ENCODE data around the gene PIGU.

DNA sequence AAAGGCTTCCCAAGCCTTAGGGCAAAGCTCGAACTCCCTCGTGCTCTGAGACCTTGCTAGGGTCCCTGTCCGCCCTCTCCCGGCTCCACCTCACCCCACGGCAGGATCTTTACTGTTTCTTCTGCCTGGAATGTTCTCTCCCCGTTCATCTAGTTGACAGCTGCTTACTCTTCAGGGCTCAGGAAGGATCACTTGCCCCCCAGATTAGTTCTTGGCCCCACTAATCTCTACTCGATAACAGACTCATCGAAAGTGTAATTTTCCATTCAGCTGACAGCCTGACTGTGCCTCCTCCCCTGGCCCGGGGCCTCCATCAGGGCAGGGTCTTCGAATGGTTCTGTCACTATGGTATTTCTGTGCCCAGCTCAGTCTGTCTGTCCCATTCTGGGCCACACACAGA, 115.2 kb downstream of the PIGU start:
- no peak for TF ChIP-seq POLR2AphosphoS5 (IDR thresholded peaks at IDR 0.05)
- no peak for TF ChIP-seq CTCF (IDR thresholded peaks at IDR 0.05)
- no peak for TF ChIP-seq POLR2A (IDR thresholded peaks at IDR 0.05)
